IMR-90 (cell line): ENCODE measurements around the gene PRKACB. TPM values are rescaled to one million over a fixed set of nuclear protein-coding genes. Genes with fewer than 3 reads are reported as not detected.

Experiments
- ATAC-seq: fragments of 200-7000 bp; cut with Tn5 transposase; 2 replicates; pipeline ENCODE4 v1.9.1; 2020; ENCODE audit warnings: low read depth, mild to moderate bottlenecking, moderate library complexity
- BruUV-seq: library from RNA; stranded (reverse); fragments of 400-500 nt; replicated peaks from 2 replicates; lab custom pipeline; 2021; lab: Mats Ljungman, UMichigan
- CTCF ChIA-PET: fragments of 300-600 bp; formaldehyde crosslinking; extraction: SDS; loops from one replicate; lab custom pipeline; 2021; ENCODE audit warnings: antibody characterized with exemption; lab: Yijun Ruan, JAX
- POLR2A ChIA-PET: fragments of 300-600 bp; sonication (Branson Sonifier 250); formaldehyde crosslinking; loops from one replicate; lab custom pipeline; 2022; ENCODE audit warnings: antibody characterized with exemption; ENCODE audit not compliant: unreplicated experiment; lab: Charles Lee
- DNase-seq: peaks from one replicate; pipeline ENCODE4 v3.0.0; 2013
- H2AFZ ChIP-seq: replicated peaks from 2 replicates; pipeline ENCODE3; 2013; ENCODE audit warnings: low read length, mild to moderate bottlenecking; ENCODE audit not compliant: poor library complexity
- H2AK5ac ChIP-seq: 2 replicates; pipeline ENCODE4 v1.6.1; 2013; ENCODE audit warnings: low read depth, low read length, inconsistent platforms
- H2AK9ac ChIP-seq: replicated peaks from 2 replicates; pipeline ENCODE3; 2013; ENCODE audit warnings: mild to moderate bottlenecking, low read depth, low read length, moderate library complexity; ENCODE audit not compliant: poor library complexity
- H2BK120ac ChIP-seq: 2 replicates; pipeline ENCODE4 v1.6.1; 2013; ENCODE audit warnings: low read depth, low read length, inconsistent platforms
- H2BK15ac ChIP-seq: 3 replicates; pipeline ENCODE4 v1.6.1; 2013; ENCODE audit warnings: low read depth, low read length, inconsistent platforms
- H2BK20ac ChIP-seq: 2 replicates; pipeline ENCODE4 v1.6.1; 2013; ENCODE audit warnings: low read depth, mild to moderate bottlenecking, inconsistent platforms, low read length, moderate library complexity
- H2BK5ac ChIP-seq: 2 replicates; pipeline ENCODE4 v1.6.1; 2013; ENCODE audit warnings: mild to moderate bottlenecking, low read depth, low read length, inconsistent platforms; ENCODE audit not compliant: poor library complexity, severe bottlenecking
- H3K14ac ChIP-seq: replicated peaks from 2 replicates; pipeline ENCODE4 v1.6.1; 2013; ENCODE audit warnings: low read depth, low read length, inconsistent platforms
- H3K18ac ChIP-seq: 2 replicates; pipeline ENCODE4 v1.6.1; 2013; ENCODE audit warnings: low read depth, low read length, control low read depth
- H3K23ac ChIP-seq: 2 replicates; pipeline ENCODE4 v1.6.1; 2013; ENCODE audit warnings: low read depth, low read length, inconsistent platforms
- H3K27ac ChIP-seq: 2 replicates; pipeline ENCODE4 v1.5.1; 2013; ENCODE audit warnings: mild to moderate bottlenecking, control low read depth, low read length; ENCODE audit not compliant: insufficient read depth
- H3K27me3 ChIP-seq: 2 replicates; pipeline ENCODE4 v1.6.1; 2013; ENCODE audit warnings: low read length; ENCODE audit not compliant: control insufficient read depth, insufficient read depth
- H3K36me3 ChIP-seq: 2 replicates; pipeline ENCODE4 v1.6.1; 2013; ENCODE audit warnings: low read length, mixed read lengths; ENCODE audit not compliant: control insufficient read depth, insufficient read depth
- H3K4ac ChIP-seq: 2 replicates; pipeline ENCODE4 v1.6.1; 2013; ENCODE audit warnings: low read depth, low read length, inconsistent platforms
- H3K4me1 ChIP-seq: 2 replicates; pipeline ENCODE4 v1.6.1; 2013; ENCODE audit warnings: low read length, mixed read lengths; ENCODE audit not compliant: control insufficient read depth, insufficient read depth
- H3K4me2 ChIP-seq: 2 replicates; pipeline ENCODE4 v1.6.1; 2013; ENCODE audit warnings: low read depth, mild to moderate bottlenecking, control low read depth, low read length, moderate library complexity
- H3K4me3 ChIP-seq: 2 replicates; pipeline ENCODE4 v1.5.1; 2013; ENCODE audit warnings: low read depth, mild to moderate bottlenecking, control low read depth, low read length, moderate library complexity; ENCODE audit not compliant: insufficient read depth
- H3K56ac ChIP-seq: 2 replicates; pipeline ENCODE4 v1.6.1; 2013; ENCODE audit warnings: low read length, inconsistent platforms; ENCODE audit not compliant: insufficient read depth; ENCODE audit errors: extremely low read depth
- H3K79me1 ChIP-seq, 2 experiments: 2 replicates each; pipeline ENCODE4 v1.6.1; 2013; ENCODE audit warnings: low read length in 2 of 2, inconsistent platforms in 1 of 2, low read depth in 1 of 2
- H3K9ac ChIP-seq: 2 replicates; pipeline ENCODE4 v1.6.1; 2013; ENCODE audit warnings: low read depth, low read length, control low read depth
- H3K9me1 ChIP-seq: 2 replicates; pipeline ENCODE4 v1.6.1; 2013; ENCODE audit warnings: low read length, inconsistent platforms; ENCODE audit not compliant: insufficient read depth
- H3K9me3 ChIP-seq: 2 replicates; pipeline ENCODE4 v1.6.1; 2013; ENCODE audit warnings: low read length; ENCODE audit not compliant: control insufficient read depth, insufficient read depth
- H4K20me1 ChIP-seq: 2 replicates; pipeline ENCODE4 v1.6.1; 2013; ENCODE audit warnings: low read length, inconsistent platforms; ENCODE audit not compliant: insufficient read depth
- H4K5ac ChIP-seq: 2 replicates; pipeline ENCODE4 v1.6.1; 2013; ENCODE audit warnings: mild to moderate bottlenecking, low read depth, low read length, control low read depth
- H4K8ac ChIP-seq, 2 experiments: 2 replicates each; pipeline ENCODE4 v1.6.1; 2013; ENCODE audit warnings: low read depth in 2 of 2, low read length in 2 of 2, control low read depth in 1 of 2, inconsistent platforms in 1 of 2
- H4K91ac ChIP-seq: 2 replicates; pipeline ENCODE4 v1.6.1; 2013; ENCODE audit warnings: low read depth, low read length, inconsistent platforms; ENCODE audit not compliant: insufficient read depth
- FOS ChIP-seq: fragments of 150-350 bp; IDR thresholded peaks from 2 replicates; pipeline ENCODE4 v1.6.1; 2016; ENCODE audit warnings: low read depth, low read length
- MAFK ChIP-seq: IDR thresholded peaks from 2 replicates; pipeline ENCODE4 v1.6.1; 2012; ENCODE audit warnings: low read depth, low read length, improper control_type of control experiment
- WGBS, 2 experiments: methylation state at CpG; one replicate each; pipeline versions ENCODE4 v1.1.5 to v1.1.7; 2013; ENCODE audit warnings: missing lambda C conversion rate in 2 of 2; ENCODE audit not compliant: insufficient read length in 1 of 2; ENCODE audit errors: extremely low coverage in 2 of 2; 5-methylcytosine and 5-hydroxymethylcytosine counted together
- dilution Hi-C: fragments of 300-500 bp; cut with HindIII; formaldehyde crosslinking; loops from one replicate; pipeline ENCODE4 v1.14.3; 2018; ENCODE audit warnings: low sequenced_read_pairs; ENCODE audit not compliant: unreplicated experiment
- in situ Hi-C: fragments of 300-500 bp; cut with MboI; formaldehyde crosslinking; loops from 3 replicates; pipeline ENCODE4 v1.14.3; 2019; ENCODE audit warnings: low sequenced_read_pairs, inconsistent platforms, mixed read lengths
- intact Hi-C: fragments of 100-400 bp; cut with micrococcal nuclease; formaldehyde crosslinking; loops from 2 replicates; pipeline ENCODE4 v1.10.0; 2022
- polyA plus RNA-seq, 3 experiments: library from polyadenylated mRNA; depleted of rRNA; stranded (reverse); fragments of >200 nt; gene quantifications; 2 replicates each; pipeline ENCODE4 v1.2.3, GENCODE V29; 2012; ENCODE audit warnings: low replicate concordance in 1 of 3
- total RNA-seq: library from RNA; depleted of rRNA; stranded (reverse); fragments of >200 nt; gene quantifications from 2 replicates; pipeline ENCODE4 v1.2.3, GENCODE V29; 2012

Gene PRKACB
- total and polyA plus RNA-seq, 2 of the 4 experiments (the other 2 are of a cell fraction) = 8.2 to 8.3 TPM

DNA sequence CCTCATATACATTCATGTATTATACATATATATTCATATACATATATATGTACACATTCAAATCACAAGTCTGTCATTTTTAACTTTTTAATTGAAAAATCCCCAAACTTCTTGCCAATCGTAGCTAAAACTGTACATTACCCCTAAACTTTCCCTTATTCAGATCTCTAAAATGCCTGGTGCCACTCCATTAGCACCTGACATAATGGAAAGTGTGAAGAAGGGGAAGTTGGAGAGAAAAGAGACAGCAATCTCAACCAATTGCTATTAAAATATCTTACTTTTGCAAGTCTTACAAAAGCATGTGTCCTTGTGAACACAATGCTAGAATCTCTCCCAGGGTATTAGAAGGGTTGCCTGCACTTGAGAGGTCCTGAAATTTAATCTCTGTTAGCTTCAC, 22.7 kb upstream of the PRKACB start:
- H3K4me3 ChIP-seq = no peak overlapping the region
- in situ Hi-C loops = loop anchor here (5.0 kb wide), 1 partner anchor 199 kb away; no protein-coding TSS in a partner anchor
- H3K14ac ChIP-seq = no peak overlapping the region
- no peak overlapping the region for H3K23ac ChIP-seq
- H3K27ac ChIP-seq = no peak overlapping the region
- no peak overlapping the region for H3K18ac ChIP-seq
- H4K91ac ChIP-seq = no peak overlapping the region
- H3K4ac ChIP-seq = no peak overlapping the region
- H3K9ac ChIP-seq = no peak overlapping the region
- H2AK9ac ChIP-seq = no peak overlapping the region
- ATAC-seq (no peak), DNase-seq (no peak)
- no CpG with 5 or more reads among the region's 1 CpG for WGBS, 2 experiments
- ChIA-PET CTCF (no interaction called here), POLR2A (no interaction called here)
- no peak overlapping the region for H2AK5ac ChIP-seq
- no peak overlapping the region for H4K5ac ChIP-seq
- no peaks in the 10 kb centered on the region for H3K9me3 ChIP-seq
- no peaks in the 10 kb centered on the region for H3K27me3 ChIP-seq
- H4K8ac ChIP-seq = no peak overlapping the region
- peaks cover 2 to 11% of the 10 kb centered on the region in 2 experiments; a peak in 1 of 4 replicates for H3K79me1 ChIP-seq
- no peak overlapping the region for H2BK15ac ChIP-seq
- no peaks in the 10 kb centered on the region for H3K36me3 ChIP-seq
- H2BK120ac ChIP-seq = no peak overlapping the region
- peaks cover 3% of the 10 kb centered on the region for H3K4me1 ChIP-seq
- intact Hi-C loops = loop anchor here (5.0 kb wide), 1 partner anchor 44 kb away; no protein-coding TSS in a partner anchor
- no peak overlapping the region for H3K56ac ChIP-seq
- H2AFZ ChIP-seq = no peak overlapping the region
- H4K20me1 ChIP-seq = no peaks in the 10 kb centered on the region
- TF ChIP-seq MAFK (no peak), FOS (no peak)
- no TSS peak for BruUV-seq
- no peaks in the 10 kb centered on the region; the same call in 1 of the 2 replicates for H3K9me1 ChIP-seq
- H2BK5ac ChIP-seq = no peak overlapping the region
- dilution Hi-C loops = no loop called here
- no peak overlapping the region for H2BK20ac ChIP-seq
- H3K4me2 ChIP-seq = no peak overlapping the region
